Keratinocyte (primary cell): ENCODE results near the gene PRDM11. TPM values are rescaled to one million over a fixed set of nuclear protein-coding genes. Genes with fewer than 3 reads are reported as not detected.

Source experiments
- DNase-seq: peaks from one replicate; pipeline ENCODE4 v3.0.0-alpha.2; 2011; ENCODE audit warnings: low read depth, missing footprints, low spot score
- FAIRE-seq: peaks from 2 replicates; lab custom pipeline; 2011; peaks lifted over from hg19 to GRCh38; lab: Jason Lieb, UNC
- H2AFZ ChIP-seq: 2 replicates; pipeline ENCODE4 v1.6.0; 2012; ENCODE audit warnings: low read length, control low read depth, inconsistent platforms; ENCODE audit not compliant: control insufficient read depth
- H3K27ac ChIP-seq: 2 replicates; pipeline ENCODE4 v1.5.1; 2011; ENCODE audit warnings: low read length; ENCODE audit not compliant: control insufficient read depth, insufficient read depth
- H3K27me3 ChIP-seq: 3 replicates; pipeline ENCODE4 v1.6.0; 2011; ENCODE audit warnings: low read length; ENCODE audit not compliant: control insufficient read depth, insufficient read depth; ENCODE audit errors: extremely low read depth
- H3K36me3 ChIP-seq, 2 experiments: 2 replicates in 1 of 2; 3 replicates in 1 of 2; pipeline ENCODE4 v1.5.1; 2011; ENCODE audit warnings: low read length in 2 of 2, mild to moderate bottlenecking in 1 of 2; ENCODE audit not compliant: control insufficient read depth in 2 of 2, insufficient read depth in 2 of 2; ENCODE audit errors: extremely low read depth in 1 of 2
- H3K4me1 ChIP-seq: 3 replicates; pipeline ENCODE4 v1.5.1; 2011; ENCODE audit warnings: low read length; ENCODE audit not compliant: control insufficient read depth, insufficient read depth; ENCODE audit errors: extremely low read depth
- H3K4me2 ChIP-seq: 3 replicates; pipeline ENCODE4 v1.6.0; 2011; ENCODE audit warnings: low read depth, low read length; ENCODE audit not compliant: control insufficient read depth, insufficient read depth; ENCODE audit errors: extremely low read depth
- H3K4me3 ChIP-seq, 3 experiments: fragments of 200-600 bp in 1 of 3; sonication (generic) in 1 of 3; 2 replicates in 2 of 3; 3 replicates in 1 of 3; pipeline ENCODE4 v1.5.1; 2011 to 2016; ENCODE audit warnings: low read length in 3 of 3, mild to moderate bottlenecking in 3 of 3, control low read depth in 2 of 3, inconsistent platforms in 1 of 3, low read depth in 1 of 3, mixed read lengths in 1 of 3, mixed run types in 1 of 3, moderate library complexity in 1 of 3; ENCODE audit not compliant: control insufficient read depth in 2 of 3, insufficient read depth in 2 of 3; ENCODE audit errors: extremely low read depth in 1 of 3
- H3K79me2 ChIP-seq: 2 replicates; pipeline ENCODE4 v1.6.0; 2012; ENCODE audit warnings: low read length; ENCODE audit not compliant: control insufficient read depth, insufficient read depth
- H3K9ac ChIP-seq: 3 replicates; pipeline ENCODE4 v1.6.0; 2011; ENCODE audit warnings: low read length; ENCODE audit not compliant: control insufficient read depth, insufficient read depth; ENCODE audit errors: extremely low read depth
- H3K9me1 ChIP-seq: 3 replicates; pipeline ENCODE4 v1.6.0; 2011; ENCODE audit warnings: low read length; ENCODE audit not compliant: control insufficient read depth, insufficient read depth; ENCODE audit errors: extremely low read depth
- H3K9me3 ChIP-seq: 2 replicates; pipeline ENCODE4 v1.5.1; 2012; ENCODE audit warnings: low read depth, low read length; ENCODE audit not compliant: control insufficient read depth
- H4K20me1 ChIP-seq: 3 replicates; pipeline ENCODE4 v1.6.0; 2011; ENCODE audit warnings: low read length; ENCODE audit not compliant: control insufficient read depth, insufficient read depth; ENCODE audit errors: extremely low read depth
- EZH2 ChIP-seq: IDR thresholded peaks from one replicate; pipeline ENCODE4 v1.6.1; 2012; ENCODE audit warnings: inconsistent platforms, mild to moderate bottlenecking, low read length, moderate library complexity
- dilution Hi-C: fragments of 300-500 bp; cut with MboI; formaldehyde crosslinking; loops from one replicate; pipeline ENCODE4 v1.7.0; 2020; ENCODE audit warnings: low sequenced_read_pairs; ENCODE audit not compliant: extremely low pct_ligation_motif_present
- polyA plus RNA-seq, 5 experiments: library from polyadenylated mRNA; depleted of rRNA in 3 of 5; stranded (reverse) in 3 of 5; stranded (forward) in 1 of 5; unstranded in 1 of 5; fragments of >200 nt; gene quantifications; 1 replicate in 1 of 5; 2 replicates in 3 of 5; 3 replicates in 1 of 5; pipeline versions ENCODE4 v1.2.1 to v1.2.3, GENCODE V29; 2011 to 2012; ENCODE audit warnings: missing spikeins in 2 of 5, low read depth in 1 of 5, low replicate concordance in 1 of 5
- TF ChIP-seq, protein P1 (sequence below), 3 experiments: IDR thresholded peaks in 1 of 3; conservative IDR thresholded peaks in 1 of 3; optimal IDR thresholded peaks in 1 of 3; 2 replicates in 2 of 3; 3 replicates in 1 of 3; pipeline versions ENCODE3 to v1.5.1; 2011; ENCODE audit warnings: low read length in 3 of 3, mild to moderate bottlenecking in 3 of 3, moderate library complexity in 2 of 3, control low read depth in 1 of 3, inconsistent platforms in 1 of 3; ENCODE audit not compliant: insufficient read depth in 2 of 3; ENCODE audit errors: extremely low read depth in 1 of 3

PRDM11 gene
- polyA plus RNA-seq, 1 donor (not counting 4 experiments of a cell fraction or from before 2014, with no cell fraction given): 2.1 TPM

DNA sequence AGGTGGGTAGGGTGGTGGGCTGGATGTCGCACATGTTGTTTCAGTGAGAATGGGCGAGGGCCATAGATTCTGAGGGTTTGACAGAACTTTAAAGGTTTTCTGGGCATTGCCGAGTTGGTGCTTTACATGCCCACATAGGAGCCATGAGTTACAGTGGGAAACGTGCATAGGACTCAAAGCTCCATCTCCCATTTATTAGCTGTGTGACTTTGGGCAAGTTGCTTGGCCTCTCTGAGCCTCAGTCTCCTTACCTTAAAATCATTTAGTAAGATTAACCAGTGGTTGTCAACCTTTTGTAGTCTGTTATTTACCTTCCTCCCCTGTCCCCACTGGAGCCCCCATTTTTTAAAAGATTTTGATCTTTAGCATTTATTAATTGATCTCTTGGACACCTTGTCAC, 72.3 kb downstream of the PRDM11 start:
- TF ChIP-seq EZH2: no peak
- TF ChIP-seq, protein P1, sequence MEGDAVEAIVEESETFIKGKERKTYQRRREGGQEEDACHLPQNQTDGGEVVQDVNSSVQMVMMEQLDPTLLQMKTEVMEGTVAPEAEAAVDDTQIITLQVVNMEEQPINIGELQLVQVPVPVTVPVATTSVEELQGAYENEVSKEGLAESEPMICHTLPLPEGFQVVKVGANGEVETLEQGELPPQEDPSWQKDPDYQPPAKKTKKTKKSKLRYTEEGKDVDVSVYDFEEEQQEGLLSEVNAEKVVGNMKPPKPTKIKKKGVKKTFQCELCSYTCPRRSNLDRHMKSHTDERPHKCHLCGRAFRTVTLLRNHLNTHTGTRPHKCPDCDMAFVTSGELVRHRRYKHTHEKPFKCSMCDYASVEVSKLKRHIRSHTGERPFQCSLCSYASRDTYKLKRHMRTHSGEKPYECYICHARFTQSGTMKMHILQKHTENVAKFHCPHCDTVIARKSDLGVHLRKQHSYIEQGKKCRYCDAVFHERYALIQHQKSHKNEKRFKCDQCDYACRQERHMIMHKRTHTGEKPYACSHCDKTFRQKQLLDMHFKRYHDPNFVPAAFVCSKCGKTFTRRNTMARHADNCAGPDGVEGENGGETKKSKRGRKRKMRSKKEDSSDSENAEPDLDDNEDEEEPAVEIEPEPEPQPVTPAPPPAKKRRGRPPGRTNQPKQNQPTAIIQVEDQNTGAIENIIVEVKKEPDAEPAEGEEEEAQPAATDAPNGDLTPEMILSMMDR (optimal IDR thresholded peaks at IDR 0.05 in 1 of 3, IDR thresholded peaks at IDR 0.05 in 1 of 3, conservative IDR thresholded peaks at IDR 0.05 in 1 of 3; ENCODE audit: extremely low read depth in 1 of 3, insufficient read depth in 2 of 3, low read length in 3 of 3): no peak
- no peak overlapping the region for H3K4me2 ChIP-seq
- no peak overlapping the region for H2AFZ ChIP-seq
- H4K20me1 ChIP-seq: no peaks in the 10 kb centered on the region
- no peaks in the 10 kb centered on the region for H3K4me1 ChIP-seq
- H3K27ac ChIP-seq: no peak overlapping the region
- FAIRE-seq: no peak
- dilution Hi-C loops: no loop called here
- H3K79me2 ChIP-seq: no peaks in the 10 kb centered on the region
- no peaks in the 10 kb centered on the region for H3K9me1 ChIP-seq
- no peaks in the 10 kb centered on the region for H3K36me3 ChIP-seq
- no peaks in the 10 kb centered on the region for H3K9me3 ChIP-seq
- no peak for DNase-seq
- H3K9ac ChIP-seq: no peak overlapping the region
- no peak overlapping the region for H3K4me3 ChIP-seq
- no peaks in the 10 kb centered on the region for H3K27me3 ChIP-seq

DNA sequence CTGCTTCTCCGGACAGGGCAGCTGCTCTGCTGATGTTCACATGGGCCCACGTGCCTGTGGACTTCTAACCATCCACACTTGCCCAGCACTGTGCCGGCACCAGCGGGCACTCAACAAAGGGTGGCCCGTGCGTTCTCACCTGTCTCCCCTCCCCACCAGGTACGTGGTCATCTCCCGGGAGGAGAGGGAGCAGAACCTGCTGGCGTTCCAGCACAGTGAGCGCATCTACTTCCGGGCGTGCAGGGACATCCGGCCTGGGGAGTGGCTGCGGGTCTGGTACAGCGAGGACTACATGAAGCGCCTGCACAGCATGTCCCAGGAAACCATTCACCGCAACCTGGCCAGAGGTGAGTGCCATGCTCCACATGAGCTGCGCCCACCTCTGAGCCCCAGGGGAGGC, 73.0 kb downstream of the PRDM11 start:
- dilution Hi-C loops: no loop called here
- Histone ChIP-seq H3K9me1 (no peaks in the 10 kb centered on the region), H3K9ac (no peak overlapping the region), H3K9me3 (no peaks in the 10 kb centered on the region), H2AFZ (no peak overlapping the region), H3K4me3 (no peak overlapping the region), H4K20me1 (no peaks in the 10 kb centered on the region), H3K4me2 (no peak overlapping the region), H3K27ac (no peak overlapping the region), H3K27me3 (no peaks in the 10 kb centered on the region), H3K79me2 (no peaks in the 10 kb centered on the region), H3K4me1 (no peaks in the 10 kb centered on the region), H3K36me3 (no peaks in the 10 kb centered on the region)
- TF ChIP-seq EZH2: no peak
- TF ChIP-seq, protein P1 (optimal IDR thresholded peaks at IDR 0.05 in 1 of 3, IDR thresholded peaks at IDR 0.05 in 1 of 3, conservative IDR thresholded peaks at IDR 0.05 in 1 of 3; ENCODE audit: extremely low read depth in 1 of 3, insufficient read depth in 2 of 3, low read length in 3 of 3): no peak
- no peak for FAIRE-seq
- no peak for DNase-seq
